ENCODE measurements around the gene LRRC75B. TPM values are rescaled to one million over a fixed set of nuclear protein-coding genes. Genes with fewer than 3 reads are reported as not detected.

The LRRC75B gene
- total RNA-seq, 4 donors from 2014 or later: 4.0 to 20.4 (median 7.8) TPM

DNA sequence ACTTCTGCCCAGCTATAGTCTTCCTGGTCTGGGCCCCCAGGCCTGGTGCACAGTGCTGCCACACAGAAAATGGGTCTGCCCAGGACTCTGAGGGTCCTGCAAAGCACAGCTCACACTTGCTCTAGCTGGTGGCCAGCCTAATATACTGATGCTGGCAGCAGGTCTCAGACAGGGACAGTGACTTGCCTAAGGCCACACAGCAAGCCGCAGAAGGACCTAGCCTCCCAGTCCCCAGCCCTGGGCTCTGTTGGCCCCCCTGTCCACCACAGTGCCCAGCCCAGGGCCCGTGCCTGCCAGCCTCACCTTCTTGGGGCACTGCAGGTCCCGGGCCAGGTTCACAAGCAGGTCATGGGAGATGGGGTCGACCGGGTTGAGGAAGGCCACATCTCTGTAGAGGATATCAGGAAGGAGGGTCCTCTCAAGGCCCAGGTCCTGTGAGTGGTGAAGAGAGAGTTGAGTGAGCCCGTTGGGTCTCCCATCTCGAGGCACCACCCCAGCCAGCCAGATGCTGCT is 3.3 kb downstream of the LRRC75B start:
- H3K4me3 ChIP-seq: no peak overlapping the region
- no peak for DNase-seq
- H3K4me1 ChIP-seq: peaks cover 16 to 35% (median 22%) of the 10 kb centered on the region in 3 donors
- WGBS, 2 donors: 94% methylated on average over 2 of the region's 7 CpGs; no CpG with 5 or more reads in 1 of the 2 donors
- no peak overlapping the region for H3K27ac ChIP-seq
- intact Hi-C loops (cut with DNase I): no loop called here
- H3K9me3 ChIP-seq: no peaks in the 10 kb centered on the region
- TF ChIP-seq, protein P1, sequence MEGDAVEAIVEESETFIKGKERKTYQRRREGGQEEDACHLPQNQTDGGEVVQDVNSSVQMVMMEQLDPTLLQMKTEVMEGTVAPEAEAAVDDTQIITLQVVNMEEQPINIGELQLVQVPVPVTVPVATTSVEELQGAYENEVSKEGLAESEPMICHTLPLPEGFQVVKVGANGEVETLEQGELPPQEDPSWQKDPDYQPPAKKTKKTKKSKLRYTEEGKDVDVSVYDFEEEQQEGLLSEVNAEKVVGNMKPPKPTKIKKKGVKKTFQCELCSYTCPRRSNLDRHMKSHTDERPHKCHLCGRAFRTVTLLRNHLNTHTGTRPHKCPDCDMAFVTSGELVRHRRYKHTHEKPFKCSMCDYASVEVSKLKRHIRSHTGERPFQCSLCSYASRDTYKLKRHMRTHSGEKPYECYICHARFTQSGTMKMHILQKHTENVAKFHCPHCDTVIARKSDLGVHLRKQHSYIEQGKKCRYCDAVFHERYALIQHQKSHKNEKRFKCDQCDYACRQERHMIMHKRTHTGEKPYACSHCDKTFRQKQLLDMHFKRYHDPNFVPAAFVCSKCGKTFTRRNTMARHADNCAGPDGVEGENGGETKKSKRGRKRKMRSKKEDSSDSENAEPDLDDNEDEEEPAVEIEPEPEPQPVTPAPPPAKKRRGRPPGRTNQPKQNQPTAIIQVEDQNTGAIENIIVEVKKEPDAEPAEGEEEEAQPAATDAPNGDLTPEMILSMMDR (IDR thresholded peaks at IDR 0.05): no peak
- TF ChIP-seq POLR2A (IDR thresholded peaks at IDR 0.05): no peak
- no peaks in the 10 kb centered on the region for H3K27me3 ChIP-seq
- H3K36me3 ChIP-seq: peaks cover 0 to 46% (median 7%) of the 10 kb centered on the region in 3 donors

DNA sequence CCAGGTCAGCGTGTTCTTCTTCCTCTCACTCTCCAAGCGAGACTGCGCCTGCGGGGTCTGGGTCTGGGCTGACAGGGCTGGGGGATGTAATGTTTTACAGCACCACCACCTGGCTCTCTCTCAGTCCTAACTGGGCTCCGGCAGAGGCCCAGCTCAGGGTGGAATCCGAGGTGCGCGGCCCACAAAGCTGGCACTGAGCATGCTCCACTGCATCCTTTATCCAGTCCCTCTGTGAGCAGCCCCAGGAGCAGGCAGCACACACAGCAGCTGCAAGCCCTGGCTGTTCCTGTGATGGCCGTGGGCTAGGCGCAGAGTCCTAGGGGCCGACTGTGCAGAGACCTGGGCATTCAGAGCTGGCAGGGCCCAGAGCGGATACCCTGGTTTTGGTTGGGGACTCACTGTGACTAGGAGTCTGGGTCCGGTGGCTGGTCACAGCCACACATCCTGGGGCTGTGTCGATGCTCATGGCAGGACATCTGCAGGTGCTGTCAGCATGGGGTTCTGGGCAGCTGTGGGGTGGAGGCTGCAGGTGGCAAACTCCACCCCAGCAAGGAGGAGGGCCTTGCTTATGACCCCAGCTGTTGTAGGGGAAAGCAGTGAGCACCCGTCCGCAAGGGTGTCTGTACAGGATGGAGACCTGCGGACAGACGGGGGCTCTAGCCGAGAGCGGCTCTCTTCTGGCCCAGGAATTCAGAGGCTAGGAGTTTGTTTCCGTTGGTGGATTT is 4.0 kb downstream of the LRRC75B start:
- Histone ChIP-seq H3K4me1 (peaks cover 19 to 35% (median 22%) of the 10 kb centered on the region in 3 donors), H3K27me3 (no peaks in the 10 kb centered on the region), H3K36me3 (peaks cover 0 to 46% (median 7%) of the 10 kb centered on the region in 3 donors), H3K9me3 (no peaks in the 10 kb centered on the region), H3K27ac (no peak overlapping the region), H3K4me3 (no peak overlapping the region)
- TF ChIP-seq, protein P1 (IDR thresholded peaks at IDR 0.05): no peak
- no peak for TF ChIP-seq POLR2A (IDR thresholded peaks at IDR 0.05)
- DNase-seq: no peak
- 96 to 97% methylated on average over 9 to 12 of the region's 21 CpGs for WGBS, 2 donors
- intact Hi-C loops (cut with DNase I): no loop called here

DNA sequence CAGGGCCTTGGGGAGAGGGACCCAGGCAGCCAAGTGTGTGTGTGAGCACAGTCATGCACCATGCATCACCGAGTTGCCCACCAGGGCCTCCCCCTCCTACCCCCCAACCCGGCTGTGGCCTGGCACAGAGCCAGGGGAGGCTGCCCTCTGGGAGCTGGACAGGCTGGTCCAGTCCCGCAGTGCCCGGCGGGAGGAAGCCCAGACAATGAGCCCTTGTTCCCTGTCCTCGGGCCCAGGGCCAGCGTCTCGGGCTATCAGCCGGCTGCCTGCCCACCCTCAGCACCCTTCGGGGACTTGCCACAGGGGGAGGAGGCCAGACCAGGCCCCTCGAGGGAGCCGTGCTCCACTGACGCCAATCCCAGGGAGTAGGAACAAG is 4.5 kb downstream of the LRRC75B start:
- H3K4me1 ChIP-seq: peaks cover 20 to 35% (median 22%) of the 10 kb centered on the region in 3 donors
- H3K36me3 ChIP-seq: peaks cover 0 to 46% (median 7%) of the 10 kb centered on the region in 3 donors
- no peak overlapping the region for H3K27ac ChIP-seq

DNA sequence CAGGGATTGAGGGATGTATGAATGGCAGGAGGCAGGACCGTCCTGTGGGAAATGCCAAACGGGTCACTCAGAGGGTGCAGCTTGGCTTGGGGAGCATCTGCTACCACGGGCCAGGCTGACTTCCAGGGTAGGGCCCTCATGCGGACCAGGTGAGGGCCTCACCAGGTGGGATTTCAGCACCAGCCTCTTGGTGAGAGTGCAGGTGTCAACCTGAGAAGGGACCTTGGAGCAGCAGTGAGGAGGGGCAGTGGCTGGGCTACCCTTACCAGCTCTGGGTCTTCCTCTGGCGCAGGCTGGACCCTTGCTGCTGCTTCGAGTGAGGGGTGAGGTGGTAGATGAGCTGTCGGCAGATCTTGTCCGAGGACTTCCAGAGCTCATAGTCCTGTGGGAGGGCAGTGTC is 4.9 kb downstream of the LRRC75B start:
- Histone ChIP-seq H3K27ac (no peak overlapping the region), H3K27me3 (no peaks in the 10 kb centered on the region), H3K9me3 (no peaks in the 10 kb centered on the region), H3K4me3 (no peak overlapping the region), H3K4me1 (peaks cover 20 to 35% (median 24%) of the 10 kb centered on the region in 3 donors), H3K36me3 (peaks cover 0 to 46% (median 7%) of the 10 kb centered on the region in 3 donors)
- DNase-seq: no peak
- intact Hi-C loops (cut with DNase I): no loop called here
- no peak for TF ChIP-seq POLR2A (IDR thresholded peaks at IDR 0.05)
- TF ChIP-seq, protein P1 (IDR thresholded peaks at IDR 0.05): no peak
- WGBS, 2 donors: 90% methylated on average over 5 of the region's 8 CpGs; no CpG with 5 or more reads in 1 of the 2 donors

More for the DNA sequence above, 4.5 kb downstream of the LRRC75B start:
- no peak for DNase-seq
- TF ChIP-seq, protein P1 (IDR thresholded peaks at IDR 0.05): no peak
- TF ChIP-seq POLR2A (IDR thresholded peaks at IDR 0.05): no peak
- intact Hi-C loops (cut with DNase I): no loop called here
- Histone ChIP-seq H3K27me3 (no peaks in the 10 kb centered on the region), H3K4me3 (no peak overlapping the region), H3K9me3 (no peaks in the 10 kb centered on the region)
- WGBS, 2 donors: 100% methylated on average over 1 of the region's 13 CpGs; no CpG with 5 or more reads in 1 of the 2 donors

DNA sequence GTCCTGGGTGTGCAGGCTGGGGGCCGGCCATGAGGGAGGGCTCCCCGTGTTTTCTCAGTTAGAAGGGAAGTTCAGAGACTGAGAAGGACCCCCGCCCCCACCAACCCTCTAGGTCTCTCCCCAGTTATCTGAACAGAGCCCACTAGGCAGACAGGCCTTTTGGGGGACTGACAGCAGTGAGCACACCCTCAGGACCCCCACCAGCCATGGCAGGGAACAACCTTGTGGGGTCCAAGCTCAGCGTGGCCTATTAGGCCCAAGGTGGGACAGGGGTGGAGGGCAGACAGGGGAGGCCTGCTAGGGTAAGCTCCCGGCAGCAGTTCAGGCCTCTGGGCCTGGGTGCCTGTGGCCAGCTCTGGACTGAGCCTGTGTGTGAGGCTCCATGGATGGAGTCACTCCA is 5.6 kb downstream of the LRRC75B start:
- Histone ChIP-seq H3K27ac (no peak overlapping the region), H3K4me3 (no peak overlapping the region), H3K36me3 (peaks cover 0 to 46% (median 7%) of the 10 kb centered on the region in 3 donors), H3K4me1 (peaks cover 18 to 38% (median 29%) of the 10 kb centered on the region in 3 donors), H3K27me3 (no peaks in the 10 kb centered on the region), H3K9me3 (no peaks in the 10 kb centered on the region)
- TF ChIP-seq POLR2A (IDR thresholded peaks at IDR 0.05): no peak
- TF ChIP-seq, protein P1 (IDR thresholded peaks at IDR 0.05): no peak
- intact Hi-C loops (cut with DNase I): no loop called here
- DNase-seq: no peak
- WGBS, 2 donors: no CpG with 5 or more reads among the region's 5 CpGs

Data from esophagus squamous epithelium (tissue), 5 donors.